GM12878 (cell line): ENCODE measurements around the gene FASN. TPM values are rescaled to one million over a fixed set of nuclear protein-coding genes. Genes with fewer than 3 reads are reported as not detected.

ENCODE experiments used
- ATAC-seq: fragments of 200-7000 bp; cut with Tn5 transposase; 3 replicates; pipeline ENCODE4 v1.9.1; 2020; ENCODE audit warnings: mild to moderate bottlenecking, moderate library complexity
- BruUV-seq: library from RNA; stranded (reverse); fragments of 400-500 nt; replicated peaks from 2 replicates; lab custom pipeline; 2021; lab: Mats Ljungman, UMichigan
- CTCF ChIA-PET: fragments of 300-600 bp; sonication (Branson Sonifier 250); formaldehyde crosslinking; extraction: SDS; loops from one replicate; lab custom pipeline; 2021; ENCODE audit warnings: inconsistent platforms; lab: Yijun Ruan, JAX
- POLR2A ChIA-PET: fragments of 350-600 bp; formaldehyde crosslinking; extraction: SDS; loops from one replicate; lab custom pipeline; 2021; ENCODE audit warnings: inconsistent platforms; lab: Charles Lee
- RAD21 ChIA-PET: fragments of 300-600 bp; sonication (Branson Sonifier 250); formaldehyde crosslinking; loops from one replicate; lab custom pipeline; 2023; ENCODE audit warnings: antibody characterized with exemption; ENCODE audit not compliant: unreplicated experiment; lab: Charles Lee
- SMC1A ChIA-PET: fragments of 300-600 bp; sonication (Branson Sonifier 250); formaldehyde crosslinking; loops from one replicate; lab custom pipeline; 2023; ENCODE audit not compliant: unreplicated experiment, uncharacterized antibody; lab: Charles Lee
- DNase-seq: peaks from one replicate; pipeline ENCODE4 v3.0.0-alpha.2; 2011; ENCODE audit warnings: low read depth, low spot score
- FAIRE-seq: peaks from 3 replicates; lab custom pipeline; 2011; peaks lifted over from hg19 to GRCh38; lab: Jason Lieb, UNC
- H2AFZ ChIP-seq: 2 replicates; pipeline ENCODE4 v1.6.0; 2011; ENCODE audit warnings: low read depth, low read length, control low read depth; ENCODE audit not compliant: control insufficient read depth
- H3K27ac ChIP-seq: 2 replicates; pipeline ENCODE4 v1.5.1; 2011; ENCODE audit warnings: control low read depth; ENCODE audit not compliant: control insufficient read depth, insufficient read depth
- H3K27me3 ChIP-seq, 2 experiments: replicated peaks in 1 of 2; 2 replicates each; pipeline versions ENCODE4 v1.6.0 to v1.6.1; 2011; ENCODE audit warnings: low read length in 1 of 2; ENCODE audit not compliant: control insufficient read depth in 2 of 2, insufficient read depth in 2 of 2
- H3K36me3 ChIP-seq, 2 experiments: 2 replicates each; pipeline ENCODE4 v1.5.1; 2011; ENCODE audit warnings: low read length in 1 of 2; ENCODE audit not compliant: control insufficient read depth in 2 of 2, insufficient read depth in 2 of 2
- H3K4me1 ChIP-seq: 2 replicates; pipeline ENCODE4 v1.6.1; 2011; ENCODE audit warnings: mild to moderate bottlenecking, low read length, moderate library complexity, mixed read lengths; ENCODE audit not compliant: control insufficient read depth, insufficient read depth
- H3K4me2 ChIP-seq: 2 replicates; pipeline ENCODE4 v1.6.0; 2011; ENCODE audit warnings: control low read depth; ENCODE audit not compliant: control insufficient read depth, insufficient read depth
- H3K4me3 ChIP-seq: fragments of 200-600 bp; sonication (generic); 2 replicates; pipeline ENCODE4 v1.5.1; 2016
- H3K79me2 ChIP-seq: 2 replicates; pipeline ENCODE4 v1.6.0; 2011; ENCODE audit warnings: low read length; ENCODE audit not compliant: control insufficient read depth, insufficient read depth
- H3K9ac ChIP-seq: 2 replicates; pipeline ENCODE4 v1.8.0; 2011; ENCODE audit warnings: low read length, control low read depth, mixed read lengths; ENCODE audit not compliant: control insufficient read depth, insufficient read depth
- H3K9me3 ChIP-seq: replicated peaks from 3 replicates; pipeline ENCODE4 v1.5.1; 2011; ENCODE audit warnings: mild to moderate bottlenecking, low read length; ENCODE audit not compliant: control insufficient read depth, insufficient read depth
- H4K20me1 ChIP-seq: 2 replicates; pipeline ENCODE4 v1.6.0; 2011; ENCODE audit not compliant: control insufficient read depth, insufficient read depth
- ATF7 ChIP-seq: fragments of 450-650 bp; IDR thresholded peaks from 2 replicates; pipeline ENCODE4 v1.6.1; 2016; ENCODE audit warnings: low read depth, mild to moderate bottlenecking
- FOXK2 ChIP-seq: fragments of 450-650 bp; IDR thresholded peaks from 2 replicates; pipeline ENCODE4 v1.6.1; 2017; ENCODE audit warnings: mild to moderate bottlenecking, moderate library complexity
- GATAD2B ChIP-seq: fragments of 450-650 bp; conservative IDR thresholded peaks from 2 replicates; pipeline ENCODE4 v1.6.1; 2017; ENCODE audit warnings: low read depth, mild to moderate bottlenecking, moderate library complexity
- MYC ChIP-seq: IDR thresholded peaks from 2 replicates; pipeline ENCODE4 v1.6.1; 2011; ENCODE audit warnings: mild to moderate bottlenecking, low read length, moderate library complexity, inconsistent platforms; ENCODE audit not compliant: insufficient read depth, insufficient replicate concordance, insufficient read length, severe bottlenecking
- POLR2AphosphoS5 ChIP-seq: IDR thresholded peaks from 2 replicates; pipeline ENCODE4 v1.6.1; 2011; ENCODE audit warnings: mild to moderate bottlenecking, low read length, inconsistent platforms
- RUNX3 ChIP-seq: IDR thresholded peaks from 2 replicates; pipeline ENCODE4 v1.6.1; 2012; ENCODE audit warnings: low read length, inconsistent platforms
- SMARCA5 ChIP-seq: fragments of 450-650 bp; IDR thresholded peaks from 2 replicates; pipeline ENCODE4 v1.6.1; 2017; ENCODE audit warnings: mild to moderate bottlenecking
- STAT3 ChIP-seq: IDR thresholded peaks from 2 replicates; pipeline ENCODE4 v1.6.1; 2011; ENCODE audit warnings: low read depth, low read length, improper control_type of control experiment
- WGBS: methylation state at CpG from one replicate; pipeline ENCODE4 v1.1.6; 2016; ENCODE audit warnings: low lambda C conversion rate; ENCODE audit not compliant: insufficient replicate concordance, insufficient coverage; ENCODE audit errors: missing lambda C conversion rate; 5-methylcytosine and 5-hydroxymethylcytosine counted together
- in situ Hi-C: fragments of 300-500 bp; cut with MboI; formaldehyde crosslinking; loops from 9 replicates; pipeline ENCODE4 v1.14.3; 2018; ENCODE audit warnings: mixed read lengths
- intact Hi-C: fragments of 100-400 bp; cut with micrococcal nuclease; formaldehyde crosslinking; loops from one replicate; pipeline ENCODE4 v1.14.2; 2022; ENCODE audit not compliant: unreplicated experiment
- polyA plus RNA-seq, 11 experiments: library from polyadenylated mRNA; depleted of rRNA in 4 of 11; unstranded in 6 of 11; stranded (reverse) in 5 of 11; fragments of >200 nt; fragmentation: Nextera tagmentation in 4 of 11; fragmentation: Illumina TruSeq in 1 of 11; extraction: Ambion mirVana in 4 of 11; extraction: Trizol in 1 of 11; gene quantifications; 1 replicate in 1 of 11; 2 replicates in 10 of 11; pipeline versions ENCODE4 v1.2.1 to v1.2.3, GENCODE V29; 2011 to 2016; ENCODE audit warnings: inconsistent platforms in 2 of 11, missing spikeins in 2 of 11, low read depth in 1 of 11
- total RNA-seq, 4 experiments: library from RNA; depleted of rRNA in 3 of 4; stranded (reverse); fragments of >200 nt in 3 of 4; fragmentation: Illumina TruSeq in 1 of 4; extraction: Trizol in 1 of 4; gene quantifications; 2 replicates each; pipeline versions ENCODE4 v1.2.1 to v1.2.3, GENCODE V29; 2013 to 2021

Gene FASN
- total and polyA plus RNA-seq, 10 of the 15 experiments (the other 5 are each of a cell fraction or from before 2014, with no cell fraction given), result 0.19 to 333 (median 30.4) TPM

GRCh38 chr17:82049521-82049971, 48.5 kb downstream of the FASN start:
- Histone ChIP-seq H3K27ac (no peak overlapping the region), H3K9me3 (no peaks in the 10 kb centered on the region), H3K36me3 (peaks cover 0 to under 1% of the 10 kb centered on the region in 2 experiments; a peak in 3 of 4 replicates), H3K9ac (no peak overlapping the region), H3K79me2 (peaks cover 14% of the 10 kb centered on the region), H3K4me2 (no peak overlapping the region), H2AFZ (no peak overlapping the region), H4K20me1 (no peaks in the 10 kb centered on the region), H3K4me3 (no peak overlapping the region), H3K27me3 (no peaks in the 10 kb centered on the region), H3K4me1 (peaks cover 4% of the 10 kb centered on the region)
- TF ChIP-seq POLR2AphosphoS5 (no peak), STAT3 (no peak), SMARCA5 (no peak), FOXK2 (no peak), RUNX3 (no peak), GATAD2B (no peak), MYC (no peak), ATF7 (no peak)
- 81% methylated on average over 16 of the region's 16 CpGs for WGBS
- ATAC-seq (no peak), DNase-seq (no peak), FAIRE-seq (no peak)
- ChIA-PET RAD21 (interaction anchor here (1.3 kb wide), 1 partner anchor 12 kb away, joined by 4 read pairs; the partner anchor contains the start of gene DCXR), SMC1A (no interaction called here), CTCF (interaction anchor here (1.7 kb wide), 1 partner anchor 12 kb away, joined by 7 read pairs; the partner anchor contains the start of gene DCXR), POLR2A (interaction anchor here (1.0 to 1.5 kb wide), 3 partner anchors 12 to 54 kb away, joined by 3 to 4 read pairs (median 4); partner anchors contain the start of gene DCXR)
- in situ Hi-C loops, result no loop called here
- BruUV-seq, result no TSS peak
- intact Hi-C loops, result no loop called here

- ChIA-PET SMC1A (no interaction called here), CTCF (no interaction called here)
Measured at GRCh38 chr17:82049106-82049505, 48.9 kb downstream of the FASN start.

More at GRCh38 chr17:82049106-82049505, 48.9 kb downstream of the FASN start:
- Histone ChIP-seq H3K4me2 (no peak overlapping the region), H3K4me1 (peaks cover 4% of the 10 kb centered on the region), H3K79me2 (peaks cover 14% of the 10 kb centered on the region), H3K9me3 (no peaks in the 10 kb centered on the region), H3K9ac (no peak overlapping the region), H2AFZ (no peak overlapping the region), H3K4me3 (no peak overlapping the region), H4K20me1 (no peaks in the 10 kb centered on the region), H3K36me3 (no peaks in the 10 kb centered on the region; a peak in 3 of 4 replicates), H3K27ac (no peak overlapping the region), H3K27me3 (no peaks in the 10 kb centered on the region)
- in situ Hi-C loops, result no loop called here
- WGBS, result 72% methylated on average over 8 of the region's 8 CpGs
- POLR2A ChIA-PET, result interaction anchor here (1.1 kb wide), 1 partner anchor 54 kb away, joined by 4 read pairs; no protein-coding TSS in a partner anchor
- no peak for FAIRE-seq
- no TSS peak for BruUV-seq
- no peak for DNase-seq
- RAD21 ChIA-PET, result interaction anchor here (0.6 kb wide), 1 partner anchor 19 kb away, joined by 3 read pairs; no protein-coding TSS in a partner anchor
- no peak for ATAC-seq
- intact Hi-C loops, result no loop called here
- TF ChIP-seq MYC, result no peak
